ENCODE data around the gene SLC41A1. TPM values are rescaled to one million over a fixed set of nuclear protein-coding genes. Genes with fewer than 3 reads are reported as not detected.

The SLC41A1 gene
- total and polyA plus RNA-seq, 7 donors = 19.8 to 87.7 (median 54.1) TPM

- Histone ChIP-seq H3K9me3 (no peaks in the 10 kb centered on the region), H3K27ac (no peak overlapping the region), H3K4me1 (peaks cover 17% of the 10 kb centered on the region), H3K27me3 (ENCODE audit: insufficient read depth in 3 of 3, low read length in 2 of 3) (no peaks in the 10 kb centered on the region), H3K36me3 (ENCODE audit: insufficient read depth in 1 of 2, low read depth in 1 of 2) (no peaks in the 10 kb centered on the region), H3K4me3 (no peak overlapping the region)
- DNase-seq (no peak), ATAC-seq (no peak)
- 72 to 79% (median 79%) methylated on average over 3 of the region's 3 CpGs for WGBS, 3 donors
- TF ChIP-seq CTCF (IDR thresholded peaks at IDR 0.05) = no peak
- intact Hi-C loops (cut with DNase I) = no loop called here
Observed at GRCh38 chr1:205817364-205817763, 4.4 kb upstream of the SLC41A1 start.

GRCh38 chr1:205813755-205814058 is 709 bp upstream of the SLC41A1 start:
- TF ChIP-seq CTCF (IDR thresholded peaks at IDR 0.05) = no peak
- DNase-seq (no peak), ATAC-seq (no peak)
- Histone ChIP-seq H3K27me3 (ENCODE audit: insufficient read depth in 3 of 3, low read length in 2 of 3) (no peaks in the 10 kb centered on the region), H3K4me1 (peaks cover 43% of the 10 kb centered on the region), H3K36me3 (ENCODE audit: insufficient read depth in 1 of 2, low read depth in 1 of 2) (peaks cover 0 to 16% of the 10 kb centered on the region in 2 donors), H3K4me3 (peak overlapping the region; percentile 94), H3K9me3 (no peaks in the 10 kb centered on the region), H3K27ac (peak overlapping the region; percentile 97)
- WGBS, 3 donors = 3 to 14% (median 3%) methylated on average over 13 to 14 of the region's 14 CpGs
- intact Hi-C loops (cut with DNase I) = no loop called here

GRCh38 chr1:205812271-205812877 is 624 bp downstream of the SLC41A1 start:
- ATAC-seq (peak; percentile 13 to 44 (median 20)), DNase-seq (no peak)
- 0 to 1% (median 0%) methylated on average over 13 to 16 of the region's 16 CpGs for WGBS, 3 donors
- Histone ChIP-seq H3K27me3 (ENCODE audit: insufficient read depth in 3 of 3, low read length in 2 of 3) (no peaks in the 10 kb centered on the region), H3K36me3 (ENCODE audit: insufficient read depth in 1 of 2, low read depth in 1 of 2) (peaks cover 0 to 16% of the 10 kb centered on the region in 2 donors), H3K4me1 (peaks cover 50% of the 10 kb centered on the region), H3K9me3 (no peaks in the 10 kb centered on the region), H3K4me3 (peak overlapping the region; percentile 94), H3K27ac (peak overlapping the region; percentile 97)
- TF ChIP-seq CTCF (IDR thresholded peaks at IDR 0.05) = no peak
- intact Hi-C loops (cut with DNase I) = no loop called here

GRCh38 chr1:205811660-205812059 is 1.3 kb downstream of the SLC41A1 start:
- ATAC-seq (peak; percentile 56 to 65 (median 62)), DNase-seq (peak; percentile 51 to 77)
- H3K4me1 ChIP-seq = peaks cover 57% of the 10 kb centered on the region
- intact Hi-C loops (cut with DNase I) = no loop called here
- TF ChIP-seq CTCF (IDR thresholded peaks at IDR 0.05) = no peak
- no peaks in the 10 kb centered on the region for H3K9me3 ChIP-seq
- H3K4me3 ChIP-seq = peak overlapping the region; percentile 94
- peaks cover 0 to 16% of the 10 kb centered on the region in 2 donors for H3K36me3 ChIP-seq (ENCODE audit: insufficient read depth in 1 of 2, low read depth in 1 of 2)
- WGBS, 3 donors = 15 to 23% (median 15%) methylated on average over 5 of the region's 5 CpGs
- H3K27ac ChIP-seq = peak overlapping the region; percentile 97
- no peaks in the 10 kb centered on the region for H3K27me3 ChIP-seq (ENCODE audit: insufficient read depth in 3 of 3, low read length in 2 of 3)
